Measurements from ENCODE around the gene DRGX.

The DRGX gene

GRCh38 chr10:49395741-49396665, at the start of gene DRGX:
Gene DRGX, minus strand, starts transcription at chr10:49396089. Its CDS starts 649 bp downstream, at chr10:49395440.
- in situ Hi-C loops (cut with HindIII; ENCODE audit: low sequenced_read_pairs): no loop called here

GRCh38 chr10:49444349-49444748, 48.5 kb upstream of the DRGX start:
- in situ Hi-C loops (cut with HindIII; ENCODE audit: low sequenced_read_pairs): no loop called here

- in situ Hi-C loops (cut with HindIII; ENCODE audit: low sequenced_read_pairs): no loop called here
Measured at GRCh38 chr10:49442863-49443262, 47.0 kb upstream of the DRGX start.

GRCh38 chr10:49441488-49442476, 45.9 kb upstream of the DRGX start:
- in situ Hi-C loops (cut with HindIII; ENCODE audit: low sequenced_read_pairs): no loop called here

- in situ Hi-C loops (cut with HindIII; ENCODE audit: low sequenced_read_pairs): no loop called here
Measured at GRCh38 chr10:49435225-49435624, 39.3 kb upstream of the DRGX start.

GRCh38 chr10:49433069-49433468, 37.2 kb upstream of the DRGX start:
- in situ Hi-C loops (cut with HindIII; ENCODE audit: low sequenced_read_pairs): no loop called here

- in situ Hi-C loops (cut with HindIII; ENCODE audit: low sequenced_read_pairs): no loop called here
Measured at GRCh38 chr10:49431426-49431825, 35.5 kb upstream of the DRGX start.

GRCh38 chr10:49429458-49429857, 33.6 kb upstream of the DRGX start:
- in situ Hi-C loops (cut with HindIII; ENCODE audit: low sequenced_read_pairs): loop anchor here (5.0 kb wide), 2 partner anchors 43 to 52 kb away; no protein-coding TSS in a partner anchor

- in situ Hi-C loops (cut with HindIII; ENCODE audit: low sequenced_read_pairs): loop anchor here (5.0 kb wide), 2 partner anchors 46 to 49 kb away; no protein-coding TSS in a partner anchor
Measured at GRCh38 chr10:49426490-49427360, 30.8 kb upstream of the DRGX start.

GRCh38 chr10:49419005-49419404, 23.1 kb upstream of the DRGX start:
- in situ Hi-C loops (cut with HindIII; ENCODE audit: low sequenced_read_pairs): loop anchor here (10.0 kb wide), 1 partner anchor 106 kb away; no protein-coding TSS in a partner anchor

- in situ Hi-C loops (cut with HindIII; ENCODE audit: low sequenced_read_pairs): loop anchor here (10.0 kb wide), 1 partner anchor 106 kb away; no protein-coding TSS in a partner anchor
Measured at GRCh38 chr10:49418328-49418727, 22.4 kb upstream of the DRGX start.

- in situ Hi-C loops (cut with HindIII; ENCODE audit: low sequenced_read_pairs): loop anchor here (10.0 kb wide), 1 partner anchor 107 kb away; no protein-coding TSS in a partner anchor
Measured at GRCh38 chr10:49418053-49418326, 22.1 kb upstream of the DRGX start.

GRCh38 chr10:49417311-49418052, 21.6 kb upstream of the DRGX start:
- in situ Hi-C loops (cut with HindIII; ENCODE audit: low sequenced_read_pairs): loop anchor here (10.0 kb wide), 1 partner anchor 107 kb away; no protein-coding TSS in a partner anchor

- in situ Hi-C loops (cut with HindIII; ENCODE audit: low sequenced_read_pairs): loop anchor here (10.0 kb wide), 1 partner anchor 109 kb away; no protein-coding TSS in a partner anchor
Measured at GRCh38 chr10:49415846-49416245, 20.0 kb upstream of the DRGX start.

- in situ Hi-C loops (cut with HindIII; ENCODE audit: low sequenced_read_pairs): loop anchor here (10.0 kb wide), 1 partner anchor 110 kb away; no protein-coding TSS in a partner anchor
Measured at GRCh38 chr10:49415109-49415508, 19.2 kb upstream of the DRGX start.

- in situ Hi-C loops (cut with HindIII; ENCODE audit: low sequenced_read_pairs): loop anchor here (10.0 kb wide), 1 partner anchor 110 kb away; no protein-coding TSS in a partner anchor
Measured at GRCh38 chr10:49414496-49414895, 18.6 kb upstream of the DRGX start.

- in situ Hi-C loops (cut with HindIII; ENCODE audit: low sequenced_read_pairs): loop anchor here (10.0 kb wide), 1 partner anchor 112 kb away; no protein-coding TSS in a partner anchor
Measured at GRCh38 chr10:49412571-49412970, 16.7 kb upstream of the DRGX start.

GRCh38 chr10:49410365-49411074, 14.6 kb upstream of the DRGX start:
- in situ Hi-C loops (cut with HindIII; ENCODE audit: low sequenced_read_pairs): loop anchor here (10.0 kb wide), 1 partner anchor 114 kb away; no protein-coding TSS in a partner anchor
